Activated CD4-positive, alpha-beta T cell treated with anti-CD3 and anti-CD28 coated beads for 48 hours (primary cell): ENCODE measurements around the gene FAM241B.

Source experiments
- DNase-seq: peaks from one replicate; pipeline ENCODE4 v3.0.0-alpha.2; 2020

The FAM241B gene

DNA sequence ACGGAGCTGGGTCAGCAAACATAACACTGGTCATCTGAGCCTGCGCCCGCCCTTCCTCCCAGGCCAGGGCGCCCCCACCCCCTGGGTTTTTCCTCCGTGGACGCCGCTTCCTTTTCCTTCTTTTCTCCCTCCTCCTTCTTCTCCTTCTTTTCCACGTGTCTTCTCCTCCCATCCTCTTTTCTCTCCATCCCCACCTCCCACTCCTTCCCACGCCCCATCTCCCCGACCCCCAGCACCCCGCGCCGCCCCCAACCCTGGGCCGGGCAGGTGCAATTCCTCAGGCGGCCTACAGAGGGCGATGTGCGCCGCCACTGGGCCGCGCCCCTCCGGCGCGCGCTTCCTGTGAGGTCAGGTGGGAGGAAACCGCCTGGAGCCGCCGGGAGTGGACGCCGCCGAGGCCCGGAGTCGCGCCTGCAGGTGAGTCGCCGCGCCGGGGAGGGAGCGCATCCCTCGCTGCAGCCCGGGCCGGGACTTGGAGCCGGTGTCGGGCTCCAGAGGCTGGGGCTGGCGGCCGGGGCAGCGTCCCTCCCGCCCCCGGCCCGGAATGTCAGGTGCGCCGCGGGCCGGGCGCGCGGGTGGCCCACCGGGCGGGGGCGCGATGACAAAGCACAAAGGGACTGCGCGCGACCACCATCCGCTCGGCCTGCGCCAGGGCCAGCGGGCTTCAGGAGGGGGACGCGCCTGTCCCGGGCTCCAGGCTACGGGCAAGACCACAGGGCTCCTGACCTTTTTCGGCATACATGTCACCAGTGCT is at the start of gene FAM241B:
Gene FAM241B, plus strand, starts transcription at position 351 of the 754 bp plus-strand sequence. CDS start 1,497 bp downstream, outside the sequence.
- DNase-seq, result peak; percentile 83

DNA sequence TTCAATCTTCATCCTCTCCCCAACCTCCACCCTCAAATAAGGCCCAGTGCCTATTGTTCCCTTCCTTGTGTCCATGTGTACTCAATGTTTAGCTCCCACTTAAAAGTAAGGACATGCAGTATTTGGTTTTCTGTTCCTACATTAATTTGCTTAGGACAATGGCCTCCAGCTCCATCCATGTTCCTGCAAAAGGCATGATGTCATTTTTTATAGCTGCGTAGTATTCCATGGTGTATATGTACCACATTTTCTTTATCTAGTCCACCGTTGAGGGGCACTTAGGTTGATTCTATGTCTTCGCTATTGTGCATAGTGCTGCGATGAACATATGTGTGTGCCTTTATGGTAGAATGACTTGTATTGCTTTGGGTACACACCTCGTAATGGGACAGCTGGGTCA is 49.6 kb upstream of the FAM241B start:
- no peak for DNase-seq

- no peak for DNase-seq
These were observed 46.9 kb upstream of the FAM241B start for GRCh38 chr10:69583106-69583505.

GRCh38 chr10:69584624-69585023 is 45.4 kb upstream of the FAM241B start:
- no peak for DNase-seq

- no peak for DNase-seq
These were observed 41.7 kb upstream of the FAM241B start for GRCh38 chr10:69588358-69588757.

- no peak for DNase-seq
These were observed 29.2 kb upstream of the FAM241B start for GRCh38 chr10:69600761-69601330.

DNA sequence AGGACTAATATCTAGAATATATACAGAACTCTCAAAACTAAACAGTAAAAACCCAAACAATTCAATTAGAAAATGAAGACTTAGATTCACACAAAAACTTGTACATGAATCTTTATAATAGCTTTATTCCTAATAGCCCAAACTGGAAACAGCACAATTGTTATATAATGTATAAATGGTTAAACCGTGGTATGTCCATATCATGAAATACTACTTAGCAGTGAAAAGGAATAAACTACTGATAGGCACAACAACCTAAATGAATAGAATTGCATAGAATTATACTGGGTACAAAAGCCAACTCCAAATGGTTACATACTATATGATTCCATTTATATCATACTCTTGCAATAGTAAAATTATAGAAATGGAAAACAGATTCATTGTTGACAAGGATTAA is 21.0 kb upstream of the FAM241B start:
- DNase-seq, result no peak

- DNase-seq, result no peak
These were observed 17.3 kb upstream of the FAM241B start for GRCh38 chr10:69612760-69613159.

- no peak for DNase-seq
These were observed 15.9 kb upstream of the FAM241B start for GRCh38 chr10:69614130-69614529.

GRCh38 chr10:69616358-69616757 is 13.7 kb upstream of the FAM241B start:
- no peak for DNase-seq

GRCh38 chr10:69618746-69619145 is 11.3 kb upstream of the FAM241B start:
- DNase-seq, result no peak

DNA sequence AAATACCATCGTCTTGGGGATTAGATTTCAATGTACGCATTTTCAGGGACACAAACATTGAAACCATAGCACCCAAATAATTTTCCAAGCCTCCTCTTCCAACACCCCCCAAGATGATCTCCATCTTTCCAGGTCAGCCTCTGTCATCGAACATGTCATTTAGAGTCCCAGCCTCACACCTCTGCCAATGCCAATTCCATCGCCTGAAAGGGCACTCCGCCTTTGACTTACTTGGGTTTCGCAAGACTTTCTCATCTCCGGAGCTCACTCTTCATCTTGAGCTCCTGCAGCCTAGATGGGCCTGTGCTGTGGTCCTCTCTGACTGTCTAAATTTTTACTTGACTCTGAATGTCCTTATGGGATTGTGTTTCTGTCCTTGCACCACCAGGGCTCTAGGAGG is 10.4 kb upstream of the FAM241B start:
- DNase-seq, result no peak

DNA sequence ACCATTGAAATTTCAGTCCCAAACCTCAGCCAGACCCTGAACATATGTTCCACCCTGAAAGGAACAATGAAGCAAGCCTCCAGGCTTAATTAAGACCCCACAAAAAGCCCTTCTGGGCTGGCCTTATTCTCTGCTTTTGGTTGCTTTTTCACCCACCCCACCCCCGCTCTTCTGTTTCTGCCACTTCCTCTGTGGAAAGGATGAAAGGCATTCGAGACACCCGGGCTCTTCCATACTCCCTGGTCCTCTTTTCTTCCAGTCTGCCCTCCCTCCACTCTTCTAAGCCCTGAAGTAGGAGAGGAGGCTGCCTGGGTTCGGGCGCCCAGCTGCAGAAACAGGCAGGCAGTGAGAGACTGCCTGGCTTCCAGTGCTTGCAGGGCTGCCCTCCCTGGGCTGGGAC is 9.4 kb upstream of the FAM241B start:
- DNase-seq, result no peak

DNA sequence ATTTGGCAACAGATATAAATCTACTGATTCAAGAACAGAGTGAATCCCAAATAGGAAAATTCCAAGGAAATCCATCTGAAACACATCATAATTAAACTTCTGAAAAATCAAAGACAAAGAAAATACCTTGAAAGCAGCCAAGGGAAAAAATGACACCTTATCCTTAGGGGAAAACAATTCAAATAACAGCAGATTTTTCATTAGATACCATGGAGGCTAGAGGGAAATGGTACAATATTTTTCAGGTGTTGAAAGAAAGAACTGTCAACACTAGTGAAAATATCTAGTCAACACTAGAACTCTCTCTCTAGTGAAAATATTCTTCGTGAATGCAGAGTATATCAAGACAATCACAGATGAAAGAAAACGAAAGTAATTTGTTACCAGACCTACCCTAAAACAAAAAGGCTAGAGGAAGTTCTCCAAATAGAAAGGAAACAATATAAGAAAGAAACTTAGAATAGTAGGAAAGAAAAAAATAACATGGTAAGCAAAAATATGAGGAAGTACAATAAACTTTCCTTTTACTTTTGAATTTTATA is 5.7 kb upstream of the FAM241B start:
- no peak for DNase-seq

DNA sequence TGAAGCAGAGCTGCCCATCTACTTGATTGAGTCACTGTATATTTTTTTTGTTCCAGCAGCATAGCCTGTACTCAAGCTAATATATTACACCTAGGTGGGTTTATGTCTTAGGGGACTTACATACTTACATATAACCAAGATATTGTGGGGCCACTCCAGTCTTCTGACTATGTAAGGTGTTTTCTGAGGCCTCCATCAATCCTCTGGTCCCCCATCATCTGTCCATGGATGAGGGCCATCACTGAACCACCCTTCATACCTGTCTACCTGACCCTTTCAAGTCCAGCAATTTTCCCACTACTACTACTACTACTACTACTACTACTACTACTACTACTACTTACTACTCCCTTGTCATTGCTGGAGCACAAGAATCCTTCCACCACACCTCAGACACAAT is 3.2 kb upstream of the FAM241B start:
- DNase-seq, result no peak

DNA sequence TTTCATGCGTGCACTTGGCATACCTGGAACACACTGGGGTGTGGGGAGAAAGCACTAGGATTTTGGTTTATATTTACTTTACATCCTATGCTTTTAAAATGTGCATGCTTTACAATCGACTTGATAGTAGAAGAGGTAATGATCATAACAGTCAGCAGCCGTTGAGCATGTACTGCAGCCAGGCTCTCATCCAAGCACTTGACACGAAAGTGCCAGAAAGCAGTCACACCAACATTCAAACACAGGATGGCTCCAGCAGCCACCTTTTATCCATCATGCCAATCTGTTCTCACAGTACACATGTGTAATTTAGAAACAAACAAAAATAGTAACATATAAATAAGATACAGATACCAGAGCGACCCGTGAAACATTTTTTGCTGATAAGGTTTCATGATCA is 1.2 kb upstream of the FAM241B start:
- no peak for DNase-seq

DNA sequence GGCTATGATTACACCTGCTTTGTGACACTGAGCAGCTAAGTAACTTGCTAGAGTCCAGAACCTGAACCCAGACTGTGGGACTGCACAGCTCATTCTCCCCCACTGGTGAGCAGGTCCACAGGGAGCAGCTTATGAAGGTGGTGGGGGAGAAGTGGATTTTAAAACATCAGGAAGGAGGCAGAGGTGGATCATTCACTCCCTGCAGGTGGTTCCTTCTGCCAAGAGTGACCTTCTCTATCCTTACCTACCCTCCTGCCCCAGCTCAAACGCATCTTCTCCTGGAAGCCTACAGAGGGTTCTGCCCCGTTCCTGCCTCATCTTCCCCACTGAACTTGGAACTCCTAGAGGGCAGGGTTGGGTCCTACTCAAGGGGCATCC is 539 bp upstream of the FAM241B start:
- DNase-seq, result no peak

DNA sequence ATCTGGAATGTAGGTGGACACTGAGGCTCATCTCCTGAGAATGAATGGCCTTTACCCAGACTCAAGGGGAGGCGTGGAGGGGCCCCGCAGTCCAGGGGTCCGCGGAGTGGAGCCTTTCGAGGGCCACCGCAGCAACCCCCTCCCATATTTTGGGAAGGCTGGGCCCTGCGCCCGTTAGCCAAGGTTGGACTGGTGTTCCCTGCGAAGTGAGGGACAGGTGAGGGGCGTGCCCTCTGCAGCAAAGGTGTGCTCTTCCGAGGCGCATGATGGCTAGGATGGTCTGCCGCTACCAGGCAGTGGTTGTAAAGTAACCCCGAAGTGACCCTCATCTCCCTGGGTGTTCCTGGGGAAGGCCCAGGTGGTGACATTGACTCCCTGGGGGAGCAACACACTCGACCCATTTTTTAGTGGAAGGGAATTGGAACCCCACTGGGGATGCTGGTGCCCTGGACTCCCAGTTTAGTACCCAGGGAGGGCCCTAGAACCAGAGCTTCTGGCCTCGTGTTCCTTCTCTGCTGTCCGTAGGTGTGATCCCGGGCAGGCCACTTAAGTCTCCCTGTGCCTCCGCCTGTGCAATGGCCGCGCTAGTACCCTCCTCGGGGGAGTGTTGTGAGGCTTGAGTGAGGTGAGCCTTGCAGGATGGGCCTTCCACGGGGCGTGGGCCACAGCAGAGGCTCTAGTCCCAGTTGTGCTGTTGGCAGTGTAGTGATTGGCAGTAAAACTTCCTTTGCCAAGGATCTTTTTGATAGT is 779 bp downstream of the FAM241B start:
- DNase-seq, result no peak

GRCh38 chr10:69631566-69631965 is 1.5 kb downstream of the FAM241B start:
- no peak for DNase-seq

DNA sequence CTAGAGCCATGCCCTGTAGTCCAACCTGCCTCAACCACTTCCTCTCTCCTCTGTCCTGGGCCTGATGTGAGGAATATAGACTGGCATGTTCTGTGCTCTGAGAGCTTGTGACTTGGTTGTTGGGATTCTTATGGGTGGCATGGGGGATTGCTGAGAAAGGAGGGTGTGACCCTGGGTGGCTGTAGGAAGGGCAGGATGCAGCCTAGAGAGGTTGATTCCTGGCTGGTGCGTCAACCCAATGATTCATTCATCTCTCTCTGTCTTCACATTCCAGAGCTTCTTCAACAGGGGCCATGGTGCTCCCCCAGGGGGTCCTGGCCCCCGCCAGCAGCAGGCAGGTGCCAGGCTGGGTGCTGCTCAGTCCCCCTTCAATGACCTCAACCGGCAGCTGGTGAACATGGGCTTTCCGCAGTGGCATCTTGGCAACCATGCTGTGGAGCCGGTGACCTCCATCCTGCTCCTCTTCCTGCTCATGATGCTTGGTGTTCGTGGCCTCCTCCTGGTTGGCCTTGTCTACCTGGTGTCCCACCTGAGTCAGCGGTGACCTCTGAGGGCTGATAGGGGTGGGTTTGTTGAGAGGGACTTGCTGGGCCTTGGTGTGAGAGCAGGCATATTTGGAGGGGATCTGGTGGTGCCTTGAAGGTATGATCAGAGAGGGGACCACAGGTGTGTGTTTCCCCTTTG is 2.6 kb downstream of the FAM241B start:
- DNase-seq, result no peak

DNA sequence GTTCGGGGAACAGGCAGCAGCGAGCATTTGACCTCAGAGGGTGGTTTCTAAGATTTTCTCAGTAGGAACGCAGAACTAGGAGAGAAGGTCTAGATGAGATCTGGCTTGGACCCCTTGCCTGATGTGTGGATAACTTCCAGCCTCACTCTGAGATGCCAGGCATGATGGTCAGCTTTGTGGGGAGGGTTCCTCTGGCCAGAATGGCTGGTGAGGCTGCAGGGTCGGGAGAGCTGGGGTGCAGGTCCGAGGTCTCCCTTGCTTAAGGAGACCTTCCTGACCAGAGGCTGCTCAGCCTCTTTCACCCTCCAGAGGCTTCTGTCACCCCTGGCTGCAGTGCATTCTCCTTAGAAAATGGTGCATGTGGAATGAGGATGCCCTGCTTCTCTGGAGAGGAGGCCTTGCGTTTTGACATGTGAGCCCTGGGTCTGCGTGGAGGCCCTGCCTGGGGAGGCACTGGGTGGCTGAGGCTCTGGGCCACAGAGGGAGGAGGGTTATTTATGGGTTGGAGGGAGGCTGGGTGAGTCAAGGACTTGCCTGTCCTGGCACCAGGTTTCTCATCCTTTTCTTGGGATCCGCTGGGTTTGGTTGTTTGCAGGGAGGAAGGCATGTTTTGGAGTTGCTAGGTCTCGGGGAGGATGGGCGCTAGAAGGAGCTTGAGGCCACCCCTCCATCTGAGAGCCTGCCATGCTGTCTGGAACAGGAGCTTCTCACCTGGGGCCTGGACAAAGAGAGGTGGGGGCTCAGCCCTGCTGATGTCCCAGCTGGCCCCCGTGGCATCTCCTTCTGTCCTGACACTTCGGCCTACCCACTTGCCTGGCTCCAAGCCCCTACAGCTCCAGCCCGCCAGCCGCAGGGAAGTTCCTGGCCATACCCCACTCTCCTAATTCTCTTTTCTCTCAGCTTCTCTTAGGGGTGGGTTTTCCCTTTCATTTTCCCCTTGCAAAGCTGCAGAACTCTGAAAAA is 3.9 kb downstream of the FAM241B start:
- DNase-seq, result no peak
